ENCODE results near the gene DUSP10.

The DUSP10 gene

DNA sequence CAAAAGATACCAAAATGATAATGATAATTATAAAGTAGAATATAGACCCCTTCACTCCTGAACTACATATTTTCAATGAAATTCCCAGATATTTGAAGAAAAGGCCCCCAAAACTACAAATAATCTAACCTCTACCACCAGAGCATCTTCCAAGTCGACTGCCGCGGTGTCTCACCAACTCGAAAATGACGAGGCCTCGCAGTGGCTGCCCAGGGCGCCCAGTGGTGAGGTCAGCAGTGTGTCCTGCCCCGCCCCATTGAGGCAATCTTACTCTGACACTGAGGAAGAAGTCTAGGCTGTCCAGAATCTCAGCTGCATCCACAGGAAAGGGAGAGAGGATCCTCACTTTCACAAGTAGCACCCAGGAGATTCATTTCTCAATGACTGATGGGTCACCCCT, 5.2 kb downstream of the DUSP10 start:
- Histone ChIP-seq H3F3A (ENCODE audit: insufficient read depth) (no peaks in the 10 kb centered on the region), H3K4me2 (ENCODE audit: low read depth, low read length, poor library complexity, severe bottlenecking) (no peak overlapping the region), H3K9me2 (replicated peaks; ENCODE audit: insufficient read depth, low read length) (no peaks in the 10 kb centered on the region), H3K9me3 (ENCODE audit: insufficient read depth, low read length) (no peaks in the 10 kb centered on the region), H3K79me2 (ENCODE audit: insufficient read depth, low read length) (no peaks in the 10 kb centered on the region), H3K27me3 (ENCODE audit: low read length) (no peaks in the 10 kb centered on the region), H2AFZ (ENCODE audit: low read depth, low read length, severe bottlenecking) (no peak overlapping the region), H3K9ac (ENCODE audit: low read length) (no peak overlapping the region), H3K36me3 (ENCODE audit: low read length) (0 out of 2 replicates have a peak, but pooled peaks cover 3% of the 10 kb centered on the region), H3K4me3 (ENCODE audit: insufficient read depth, low read length, poor library complexity, severe bottlenecking) (no peak overlapping the region), H3K27ac (ENCODE audit: low read depth, low read length) (no peak overlapping the region), H4K20me1 (ENCODE audit: low read depth, low read length) (no peaks in the 10 kb centered on the region)
- no peak for TF ChIP-seq EZH2phosphoT487 (conservative IDR thresholded peaks at IDR 0.05; ENCODE audit: low read length)
- TF ChIP-seq, protein P1, sequence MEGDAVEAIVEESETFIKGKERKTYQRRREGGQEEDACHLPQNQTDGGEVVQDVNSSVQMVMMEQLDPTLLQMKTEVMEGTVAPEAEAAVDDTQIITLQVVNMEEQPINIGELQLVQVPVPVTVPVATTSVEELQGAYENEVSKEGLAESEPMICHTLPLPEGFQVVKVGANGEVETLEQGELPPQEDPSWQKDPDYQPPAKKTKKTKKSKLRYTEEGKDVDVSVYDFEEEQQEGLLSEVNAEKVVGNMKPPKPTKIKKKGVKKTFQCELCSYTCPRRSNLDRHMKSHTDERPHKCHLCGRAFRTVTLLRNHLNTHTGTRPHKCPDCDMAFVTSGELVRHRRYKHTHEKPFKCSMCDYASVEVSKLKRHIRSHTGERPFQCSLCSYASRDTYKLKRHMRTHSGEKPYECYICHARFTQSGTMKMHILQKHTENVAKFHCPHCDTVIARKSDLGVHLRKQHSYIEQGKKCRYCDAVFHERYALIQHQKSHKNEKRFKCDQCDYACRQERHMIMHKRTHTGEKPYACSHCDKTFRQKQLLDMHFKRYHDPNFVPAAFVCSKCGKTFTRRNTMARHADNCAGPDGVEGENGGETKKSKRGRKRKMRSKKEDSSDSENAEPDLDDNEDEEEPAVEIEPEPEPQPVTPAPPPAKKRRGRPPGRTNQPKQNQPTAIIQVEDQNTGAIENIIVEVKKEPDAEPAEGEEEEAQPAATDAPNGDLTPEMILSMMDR (IDR thresholded peaks at IDR 0.05; ENCODE audit: insufficient read depth, low read length, poor library complexity, severe bottlenecking): no peak

DNA sequence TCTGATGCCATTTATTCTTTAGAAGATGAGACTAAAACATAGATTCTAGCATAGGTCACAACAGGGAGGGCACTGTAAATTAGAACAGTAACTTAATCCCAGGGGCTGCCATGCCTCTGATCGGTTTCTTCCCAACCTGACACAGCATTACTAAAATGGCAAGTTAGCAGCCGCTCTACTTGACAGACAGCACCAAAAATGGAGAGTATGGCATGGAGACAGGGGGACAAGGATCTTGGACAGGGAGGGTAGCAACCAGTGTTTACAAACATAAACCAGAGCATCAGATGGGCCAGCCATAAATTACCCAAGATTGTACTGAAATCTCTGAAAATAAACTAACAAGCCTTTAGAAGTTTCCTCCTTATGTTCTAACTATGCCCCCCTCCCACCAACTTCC, 5.9 kb downstream of the DUSP10 start:
- 0 out of 2 replicates have a peak, but pooled peaks cover 3% of the 10 kb centered on the region for H3K36me3 ChIP-seq (ENCODE audit: low read length)
- H3K4me2 ChIP-seq (ENCODE audit: low read depth, low read length, poor library complexity, severe bottlenecking): no peak overlapping the region
- no peaks in the 10 kb centered on the region for H3K9me2 ChIP-seq (replicated peaks; ENCODE audit: insufficient read depth, low read length)
- H3K4me3 ChIP-seq (ENCODE audit: insufficient read depth, low read length, poor library complexity, severe bottlenecking): no peak overlapping the region
- TF ChIP-seq, protein P1 (IDR thresholded peaks at IDR 0.05; ENCODE audit: insufficient read depth, low read length, poor library complexity, severe bottlenecking): no peak
- no peak for TF ChIP-seq EZH2phosphoT487 (conservative IDR thresholded peaks at IDR 0.05; ENCODE audit: low read length)
- no peak overlapping the region for H3K27ac ChIP-seq (ENCODE audit: low read depth, low read length)
- no peak overlapping the region for H2AFZ ChIP-seq (ENCODE audit: low read depth, low read length, severe bottlenecking)
- H3K27me3 ChIP-seq (ENCODE audit: low read length): no peaks in the 10 kb centered on the region
- no peaks in the 10 kb centered on the region for H4K20me1 ChIP-seq (ENCODE audit: low read depth, low read length)
- H3F3A ChIP-seq (ENCODE audit: insufficient read depth): no peaks in the 10 kb centered on the region
- H3K9ac ChIP-seq (ENCODE audit: low read length): no peak overlapping the region
- no peaks in the 10 kb centered on the region for H3K79me2 ChIP-seq (ENCODE audit: insufficient read depth, low read length)
- no peaks in the 10 kb centered on the region for H3K9me3 ChIP-seq (ENCODE audit: insufficient read depth, low read length)

- H3K9me3 ChIP-seq (ENCODE audit: insufficient read depth, low read length): no peaks in the 10 kb centered on the region
- H3K27me3 ChIP-seq (ENCODE audit: low read length): no peaks in the 10 kb centered on the region
- no peaks in the 10 kb centered on the region for H4K20me1 ChIP-seq (ENCODE audit: low read depth, low read length)
- H3K9ac ChIP-seq (ENCODE audit: low read length): no peak overlapping the region
- no peak overlapping the region for H3K4me3 ChIP-seq (ENCODE audit: insufficient read depth, low read length, poor library complexity, severe bottlenecking)
- 0 out of 2 replicates have a peak, but pooled peaks cover 3% of the 10 kb centered on the region for H3K36me3 ChIP-seq (ENCODE audit: low read length)
- H3K27ac ChIP-seq (ENCODE audit: low read depth, low read length): no peak overlapping the region
- no peaks in the 10 kb centered on the region for H3F3A ChIP-seq (ENCODE audit: insufficient read depth)
- no peak overlapping the region for H3K4me2 ChIP-seq (ENCODE audit: low read depth, low read length, poor library complexity, severe bottlenecking)
- no peak overlapping the region for H2AFZ ChIP-seq (ENCODE audit: low read depth, low read length, severe bottlenecking)
- no peaks in the 10 kb centered on the region for H3K79me2 ChIP-seq (ENCODE audit: insufficient read depth, low read length)
- no peaks in the 10 kb centered on the region for H3K9me2 ChIP-seq (replicated peaks; ENCODE audit: insufficient read depth, low read length)
- TF ChIP-seq, protein P1 (IDR thresholded peaks at IDR 0.05; ENCODE audit: insufficient read depth, low read length, poor library complexity, severe bottlenecking): no peak
- TF ChIP-seq EZH2phosphoT487 (conservative IDR thresholded peaks at IDR 0.05; ENCODE audit: low read length): no peak
Measured at GRCh38 chr1:221734187-221734586, 7.7 kb downstream of the DUSP10 start.
